Ishikawa (cell line): Measurements from ENCODE around the gene GAS2L2.

Source experiments
- CEBPB ChIP-seq: IDR thresholded peaks from 2 replicates; pipeline ENCODE4 v1.6.1; 2012
- CREB1 ChIP-seq: IDR thresholded peaks from 2 replicates; pipeline ENCODE4 v1.6.1; 2012; ENCODE audit warnings: low read depth
- EGR1 ChIP-seq: IDR thresholded peaks from 2 replicates; pipeline ENCODE4 v1.6.1; 2012
- EP300 ChIP-seq: IDR thresholded peaks from 2 replicates; pipeline ENCODE4 v1.6.1; 2012; ENCODE audit warnings: borderline replicate concordance
- FOXM1 ChIP-seq: IDR thresholded peaks from 2 replicates; pipeline ENCODE4 v1.6.1; 2012; ENCODE audit warnings: low read depth, borderline replicate concordance
- NFIC ChIP-seq: IDR thresholded peaks from 2 replicates; pipeline ENCODE4 v1.6.1; 2012
- RAD21 ChIP-seq: IDR thresholded peaks from 2 replicates; pipeline ENCODE4 v1.6.1; 2012; ENCODE audit warnings: low read depth
- REST ChIP-seq: IDR thresholded peaks from 2 replicates; pipeline ENCODE4 v1.6.1; 2012; ENCODE audit warnings: low read depth, mild to moderate bottlenecking
- TAF1 ChIP-seq: IDR thresholded peaks from 2 replicates; pipeline ENCODE4 v1.6.1; 2012; ENCODE audit warnings: low read depth, mild to moderate bottlenecking
- TCF12 ChIP-seq: IDR thresholded peaks from 2 replicates; pipeline ENCODE4 v1.6.1; 2012; ENCODE audit warnings: low read depth
- TEAD4 ChIP-seq: IDR thresholded peaks from 2 replicates; pipeline ENCODE4 v1.6.1; 2012
- YY1 ChIP-seq: IDR thresholded peaks from 2 replicates; pipeline ENCODE4 v1.6.1; 2012; ENCODE audit warnings: low read depth
- ZBTB7A ChIP-seq: IDR thresholded peaks from 2 replicates; pipeline ENCODE4 v1.6.1; 2012; ENCODE audit warnings: low read depth
- TF ChIP-seq, protein P1 (sequence below): IDR thresholded peaks from 2 replicates; pipeline ENCODE4 v1.6.1; 2012

- TF ChIP-seq RAD21 (no peak), CEBPB (no peak), EP300 (no peak), CREB1 (no peak), REST (no peak), NFIC (no peak), ZBTB7A (no peak), TAF1 (no peak), YY1 (no peak), EGR1 (no peak), FOXM1 (no peak), TEAD4 (no peak), TCF12 (no peak)
- TF ChIP-seq, protein P1, sequence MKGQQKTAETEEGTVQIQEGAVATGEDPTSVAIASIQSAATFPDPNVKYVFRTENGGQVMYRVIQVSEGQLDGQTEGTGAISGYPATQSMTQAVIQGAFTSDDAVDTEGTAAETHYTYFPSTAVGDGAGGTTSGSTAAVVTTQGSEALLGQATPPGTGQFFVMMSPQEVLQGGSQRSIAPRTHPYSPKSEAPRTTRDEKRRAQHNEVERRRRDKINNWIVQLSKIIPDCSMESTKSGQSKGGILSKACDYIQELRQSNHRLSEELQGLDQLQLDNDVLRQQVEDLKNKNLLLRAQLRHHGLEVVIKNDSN: no peak
These were observed 44.9 kb downstream of the GAS2L2 start for GRCh38 chr17:35708149-35708548.
